ENCODE data around the gene CST7. TPM values are rescaled to one million over a fixed set of nuclear protein-coding genes. Genes with fewer than 3 reads are reported as not detected.

Gene CST7
- polyA plus RNA-seq, 4 donors = 0.31 to 0.80 (median 0.48) TPM

- DNase-seq (ENCODE audit: low read depth in 4 of 4, low spot score in 3 of 4) = no peak
These were observed 1.2 kb downstream of the CST7 start for GRCh38 chr20:24950128-24950835.

GRCh38 chr20:24950836-24951525 is 1.9 kb downstream of the CST7 start:
- no peak for DNase-seq (ENCODE audit: low read depth in 4 of 4, low spot score in 3 of 4)

GRCh38 chr20:24951536-24952083 is 2.5 kb downstream of the CST7 start:
- no peak for DNase-seq (ENCODE audit: low read depth in 4 of 4, low spot score in 3 of 4)

- DNase-seq (ENCODE audit: low read depth in 4 of 4, low spot score in 3 of 4) = no peak
These were observed 3.5 kb downstream of the CST7 start for GRCh38 chr20:24952376-24953208.

GRCh38 chr20:24953209-24953575 is 4.1 kb downstream of the CST7 start:
- no peak for DNase-seq (ENCODE audit: low read depth in 4 of 4, low spot score in 3 of 4)

GRCh38 chr20:24953621-24954133 is 4.6 kb downstream of the CST7 start:
- DNase-seq (ENCODE audit: low read depth in 4 of 4, low spot score in 3 of 4) = no peak

GRCh38 chr20:24954151-24954550 is 5.1 kb downstream of the CST7 start:
- no peak for DNase-seq (ENCODE audit: low read depth in 4 of 4, low spot score in 3 of 4)

GRCh38 chr20:24954566-24954965 is 5.5 kb downstream of the CST7 start:
- no peak for DNase-seq (ENCODE audit: low read depth in 4 of 4, low spot score in 3 of 4)

GRCh38 chr20:24955045-24955444 is 6.0 kb downstream of the CST7 start:
- DNase-seq (ENCODE audit: low read depth in 4 of 4, low spot score in 3 of 4) = no peak

- no peak for DNase-seq (ENCODE audit: low read depth in 4 of 4, low spot score in 3 of 4)
These were observed 7.2 kb downstream of the CST7 start for GRCh38 chr20:24956001-24956841.

- DNase-seq (ENCODE audit: low read depth in 4 of 4, low spot score in 3 of 4) = no peak
These were observed 8.4 kb downstream of the CST7 start for GRCh38 chr20:24957326-24958016.

GRCh38 chr20:24958506-24959385 is 9.7 kb downstream of the CST7 start:
- DNase-seq (ENCODE audit: low read depth in 4 of 4, low spot score in 3 of 4) = no peak

GRCh38 chr20:24959591-24960301 is 10.7 kb downstream of the CST7 start:
- no peak for DNase-seq (ENCODE audit: low read depth in 4 of 4, low spot score in 3 of 4)

GRCh38 chr20:24960302-24960801 is 11.3 kb downstream of the CST7 start:
- no peak for DNase-seq (ENCODE audit: low read depth in 4 of 4, low spot score in 3 of 4)

- no peak for DNase-seq (ENCODE audit: low read depth in 4 of 4, low spot score in 3 of 4)
These were observed 11.8 kb downstream of the CST7 start for GRCh38 chr20:24960861-24961260.

GRCh38 chr20:24961384-24962181 is 12.5 kb downstream of the CST7 start:
- DNase-seq (ENCODE audit: low read depth in 4 of 4, low spot score in 3 of 4) = no peak

GRCh38 chr20:24962182-24962492 is 13.1 kb downstream of the CST7 start:
- no peak for DNase-seq (ENCODE audit: low read depth in 4 of 4, low spot score in 3 of 4)
